HG03039 (cell line): ENCODE data around the gene KDM8.
"Not testable (repeated sequence)": the region's sequence is repeated elsewhere in the genome, so short reads cannot be mapped to it uniquely, and the experiment has no call there.

Experiments
- ATAC-seq: cut with Tn5 transposase; IDR thresholded peaks from one replicate; pipeline ENCODE4 v1.9.1; 2021; ENCODE audit warnings: mild to moderate bottlenecking, moderate library complexity; ENCODE audit not compliant: unreplicated experiment

KDM8 gene

DNA sequence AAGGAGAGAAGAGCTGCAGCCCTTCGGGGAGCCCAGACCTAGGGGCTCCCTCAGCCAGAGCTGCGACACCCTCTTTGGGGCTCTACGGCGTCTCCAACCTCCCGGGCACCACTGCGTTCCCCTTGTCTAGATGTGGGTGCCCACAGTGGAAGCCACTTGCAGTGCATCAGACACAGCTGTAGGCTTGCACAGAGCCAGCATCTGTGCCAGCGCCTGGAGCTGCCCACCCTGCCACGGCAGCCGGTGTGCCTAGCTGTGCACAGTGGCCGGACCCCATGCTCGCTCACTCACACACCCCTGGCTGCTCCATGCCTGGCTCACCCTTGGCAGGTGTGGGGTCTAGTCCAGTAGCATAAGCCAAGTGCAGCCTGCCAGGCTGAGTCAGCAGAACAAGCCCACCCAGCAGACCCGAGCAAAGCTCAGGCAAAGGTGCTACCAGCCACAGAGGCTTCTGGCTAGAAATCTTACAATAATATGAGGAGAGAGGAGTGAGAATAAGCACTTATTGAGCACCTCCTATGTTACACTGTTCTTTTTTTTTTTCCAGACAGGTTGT, 12.9 kb upstream of the KDM8 start:
- ATAC-seq, result no peak

DNA sequence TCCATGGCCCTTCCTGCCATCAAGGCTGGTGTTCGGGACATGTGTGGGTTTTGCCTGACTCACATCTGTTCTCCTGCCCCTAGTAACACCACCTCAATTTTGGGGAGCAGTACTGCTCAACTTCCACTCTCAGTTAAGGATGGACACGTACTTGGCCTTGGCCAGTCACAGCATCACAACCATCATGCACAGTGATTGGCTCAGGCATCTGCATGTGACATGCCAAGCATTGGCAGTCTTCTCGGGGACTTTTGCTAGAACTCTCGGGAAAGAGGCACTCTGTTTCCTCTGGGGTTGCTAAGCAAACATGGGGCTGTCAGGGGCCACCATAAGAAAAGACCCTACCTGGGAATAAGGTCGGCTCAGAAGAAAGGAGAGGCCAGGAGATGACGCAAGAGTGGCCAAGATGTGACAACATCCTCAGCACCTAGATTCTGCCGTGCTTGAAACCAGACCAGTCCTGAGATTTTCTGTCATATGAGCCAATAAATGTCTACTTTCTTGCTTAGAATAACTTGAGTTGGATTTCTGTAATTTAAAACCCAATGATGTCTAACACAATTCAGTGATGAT, 11.9 kb upstream of the KDM8 start:
- no peak for ATAC-seq

DNA sequence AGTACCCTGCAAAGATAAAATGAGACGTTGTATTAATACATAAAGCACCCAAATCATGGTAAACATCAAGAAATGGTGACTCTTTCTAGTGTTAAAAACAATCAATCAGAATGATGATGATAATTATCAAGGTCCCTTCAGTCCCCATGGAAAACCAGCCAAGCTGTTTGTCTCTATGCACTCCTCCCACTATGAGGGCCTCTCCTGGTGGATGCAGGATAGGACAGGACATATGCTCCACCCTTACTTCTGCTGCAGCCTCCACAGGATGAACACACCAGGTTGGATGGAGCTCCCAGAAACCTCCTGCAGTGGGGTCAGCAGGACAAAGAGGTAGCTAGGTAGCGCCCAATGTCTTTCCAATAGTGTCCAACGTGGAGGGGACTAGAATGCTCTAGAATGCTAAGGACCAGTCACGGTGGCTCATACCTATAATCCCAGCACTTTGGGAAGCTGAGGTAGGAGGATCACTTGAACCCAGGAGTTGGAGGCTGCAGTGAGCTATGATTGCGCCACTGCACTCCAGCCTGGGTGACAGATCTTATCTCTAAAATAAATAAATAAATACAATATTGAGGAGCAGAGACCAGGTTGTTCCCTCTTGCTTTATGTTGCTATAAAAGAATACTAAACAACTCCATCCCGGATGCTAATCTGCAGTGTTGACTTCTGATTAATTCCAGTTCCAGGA, 9.9 kb upstream of the KDM8 start:
- no peak for ATAC-seq

DNA sequence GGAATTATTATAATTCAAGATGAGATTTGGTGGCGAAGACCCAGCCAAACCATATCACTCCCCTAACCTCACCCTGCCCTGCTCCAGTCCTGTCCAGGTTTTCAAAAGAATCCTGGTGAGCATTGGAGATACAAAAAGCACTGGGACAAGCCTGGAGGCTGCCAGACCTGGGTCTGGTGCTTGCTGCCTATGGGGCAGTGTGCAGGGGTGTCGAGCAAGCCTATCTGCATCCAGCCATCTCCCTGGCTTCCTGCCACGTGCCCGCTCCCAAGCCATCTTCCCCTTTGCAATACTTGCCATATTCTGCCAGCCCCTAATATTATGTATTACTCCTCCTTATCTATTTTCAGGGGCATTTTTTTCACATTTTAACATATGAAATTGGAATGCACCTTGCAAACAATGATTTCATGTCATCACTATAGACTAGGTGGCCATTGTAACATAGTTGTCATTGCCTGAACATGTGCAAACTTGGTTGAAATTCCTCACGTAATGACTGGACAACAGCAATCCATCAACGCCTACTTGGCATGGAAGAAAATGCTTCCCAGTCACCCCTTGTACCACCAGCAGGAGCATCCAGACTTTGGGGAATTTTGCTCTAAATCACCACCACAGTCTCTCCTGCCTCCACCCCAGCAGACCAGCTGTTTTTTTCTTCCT, 8.1 kb upstream of the KDM8 start:
- ATAC-seq, result no peak

DNA sequence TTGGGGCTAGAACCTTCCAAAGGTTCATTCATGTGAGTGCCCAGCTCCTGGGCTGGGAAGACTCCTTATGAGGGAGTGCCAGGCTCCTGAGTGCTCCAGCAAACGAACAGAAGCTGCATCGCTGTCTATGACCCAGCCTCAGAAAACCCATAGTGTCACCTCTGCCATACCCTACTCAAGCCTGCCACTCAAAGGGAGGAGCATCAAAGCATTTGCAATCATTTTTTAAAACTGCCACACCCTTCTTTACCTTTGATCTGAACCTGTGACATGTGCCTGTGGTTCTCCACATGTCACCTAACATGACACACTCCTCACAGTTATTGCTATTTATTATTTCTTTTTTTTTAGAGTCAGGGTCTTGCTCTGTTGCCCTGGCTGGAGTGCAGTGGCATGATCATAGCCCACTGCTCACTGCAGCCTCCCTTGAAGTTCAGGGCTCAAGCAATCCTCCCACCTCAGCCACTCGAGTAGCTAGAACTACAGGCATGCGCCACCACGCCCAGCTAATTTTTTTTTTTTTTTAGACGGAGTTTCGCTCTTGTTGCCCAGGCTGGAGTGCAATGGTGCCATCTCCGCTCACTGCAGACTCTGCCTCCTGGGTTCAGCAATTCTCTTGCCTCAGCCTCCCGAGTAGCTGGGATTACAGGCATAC, 7.3 kb upstream of the KDM8 start:
- ATAC-seq, result no peak

DNA sequence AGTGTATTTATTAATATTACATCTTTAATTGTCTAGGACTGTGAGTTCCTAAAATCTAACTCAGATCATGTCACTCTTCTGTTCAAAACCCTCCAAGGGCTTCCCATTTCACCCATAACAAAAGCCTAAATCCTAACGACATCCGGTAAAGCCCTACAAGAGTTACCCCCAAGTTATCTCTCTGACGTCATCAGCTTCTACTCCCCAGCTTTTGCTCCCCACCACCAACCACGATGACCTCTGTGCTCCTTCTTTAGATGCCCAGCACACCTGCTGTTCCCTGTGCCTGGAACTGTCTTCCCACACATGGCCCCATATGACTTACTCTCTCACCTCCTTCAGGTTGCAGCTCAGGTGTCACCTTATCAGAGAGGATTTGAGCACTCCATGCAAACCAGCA, 6.3 kb upstream of the KDM8 start:
- no peak for ATAC-seq

DNA sequence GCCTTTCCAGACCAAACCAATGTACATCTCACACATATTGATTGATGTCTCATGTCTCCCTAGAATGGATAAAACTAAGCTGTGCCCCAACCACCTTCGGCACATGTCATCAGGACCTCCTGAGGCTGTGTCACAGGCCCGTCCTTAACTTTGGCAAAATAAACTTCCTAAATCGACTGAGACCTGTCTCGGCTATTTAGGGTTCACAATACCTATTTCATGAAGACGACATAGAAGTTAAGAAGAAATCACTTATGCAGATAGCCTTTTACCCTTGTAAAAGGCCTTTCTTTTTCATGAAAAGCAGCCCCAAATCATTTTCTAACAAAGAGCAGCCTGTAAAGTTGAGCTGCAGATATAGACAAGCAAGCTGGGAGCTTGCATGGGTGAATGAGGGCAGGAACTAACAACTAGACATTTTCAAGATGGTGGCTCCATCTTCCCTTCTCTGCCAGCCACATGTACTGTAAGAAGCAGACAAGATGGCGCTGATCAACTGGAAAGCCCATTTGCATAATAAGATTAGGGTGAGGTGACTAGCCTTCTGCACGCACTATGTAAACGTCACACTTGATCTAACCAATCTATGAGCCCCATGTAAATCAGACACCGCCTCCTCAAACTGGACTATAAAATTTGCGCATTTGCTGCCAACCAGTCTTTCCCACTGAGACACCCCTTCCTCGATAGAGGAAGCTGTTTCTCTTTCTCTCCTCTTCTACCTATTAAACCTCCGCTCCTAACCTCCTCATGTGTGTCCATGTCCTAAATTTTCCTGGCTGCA, 4.7 kb upstream of the KDM8 start:
- ATAC-seq, result no peak

DNA sequence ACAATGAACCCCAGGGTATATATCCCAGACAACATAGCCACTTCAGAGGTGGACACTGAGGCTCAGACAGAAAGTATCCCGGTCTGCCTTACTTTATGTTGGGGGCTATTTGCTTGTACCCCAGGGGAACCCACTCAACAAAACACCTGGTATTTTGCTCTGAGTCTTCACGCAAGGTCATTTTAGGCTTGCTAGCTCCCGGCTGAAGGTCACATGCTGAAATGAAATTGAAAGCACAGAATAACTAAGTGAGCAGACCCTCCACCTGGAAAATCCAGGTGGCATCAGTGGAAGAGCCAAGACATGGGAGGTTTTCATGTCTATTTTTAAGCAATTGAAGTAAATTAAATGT, 4.1 kb upstream of the KDM8 start:
- no peak for ATAC-seq

DNA sequence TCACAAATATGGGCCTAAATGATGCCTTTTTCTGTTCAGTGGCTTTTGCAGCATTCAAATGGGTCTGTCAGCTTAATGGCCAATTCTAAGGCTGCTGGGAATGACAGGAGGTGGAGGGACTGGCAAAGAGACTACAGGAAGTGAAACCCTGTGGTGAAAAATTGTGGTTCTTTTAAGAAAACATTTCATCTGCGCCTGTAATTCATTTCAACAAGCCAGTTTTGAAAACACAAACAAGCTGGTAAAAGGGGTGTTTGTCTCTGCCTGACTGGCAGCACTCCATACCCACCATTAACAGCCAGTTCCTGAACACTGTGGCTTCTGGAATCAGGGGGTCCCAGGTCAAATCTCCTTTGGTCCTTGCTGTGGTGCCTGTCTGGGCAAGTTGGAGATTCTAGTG, 3.6 kb upstream of the KDM8 start:
- ATAC-seq, result no peak

DNA sequence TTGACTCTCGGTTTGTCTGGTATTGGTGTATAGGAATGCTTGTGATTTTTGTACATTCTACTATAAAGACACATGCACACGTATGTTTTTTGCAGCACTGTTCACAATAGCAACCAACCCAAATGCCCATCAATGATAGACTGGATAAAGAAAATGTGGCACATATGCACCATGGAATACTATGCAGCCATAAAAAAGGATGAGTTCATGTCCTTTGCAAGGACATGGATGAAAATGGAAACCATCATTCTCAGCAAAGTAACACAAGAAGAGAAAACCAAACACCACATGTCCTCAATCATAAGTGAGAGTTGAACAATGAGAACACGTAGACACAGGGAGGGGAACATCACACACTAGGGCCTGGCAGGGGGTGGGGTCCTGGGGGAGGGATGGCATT, 2.4 kb upstream of the KDM8 start:
- ATAC-seq, result not testable (repeated sequence)

DNA sequence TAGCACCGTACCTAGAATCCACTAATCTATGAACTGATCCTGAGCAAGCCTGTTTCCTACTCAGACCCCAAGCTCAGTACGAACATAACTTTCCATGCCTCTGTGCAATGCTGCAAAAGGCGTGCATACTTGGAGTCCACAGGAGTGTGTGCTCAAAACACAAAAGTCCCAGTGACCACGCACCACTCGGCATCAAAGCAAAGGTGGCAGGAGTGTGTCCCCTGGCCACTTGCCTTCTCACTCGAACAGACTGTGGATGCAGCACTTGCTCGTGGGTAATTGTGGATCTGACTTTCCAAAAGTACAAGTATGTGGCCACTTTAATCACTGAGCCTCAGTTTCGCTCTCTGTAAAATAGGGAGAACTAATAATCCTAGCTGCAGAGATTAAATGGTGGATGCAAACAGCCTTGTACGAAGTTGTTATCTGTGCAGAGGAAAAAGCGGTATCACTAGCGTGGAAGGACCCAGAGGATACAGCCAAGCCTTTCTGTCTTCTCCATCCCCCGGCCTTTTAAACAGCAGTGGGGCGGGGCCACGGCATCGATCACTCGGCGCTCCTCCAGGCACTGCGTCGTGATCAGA, 311 bp upstream of the KDM8 start:
- peak; percentile 57 for ATAC-seq

DNA sequence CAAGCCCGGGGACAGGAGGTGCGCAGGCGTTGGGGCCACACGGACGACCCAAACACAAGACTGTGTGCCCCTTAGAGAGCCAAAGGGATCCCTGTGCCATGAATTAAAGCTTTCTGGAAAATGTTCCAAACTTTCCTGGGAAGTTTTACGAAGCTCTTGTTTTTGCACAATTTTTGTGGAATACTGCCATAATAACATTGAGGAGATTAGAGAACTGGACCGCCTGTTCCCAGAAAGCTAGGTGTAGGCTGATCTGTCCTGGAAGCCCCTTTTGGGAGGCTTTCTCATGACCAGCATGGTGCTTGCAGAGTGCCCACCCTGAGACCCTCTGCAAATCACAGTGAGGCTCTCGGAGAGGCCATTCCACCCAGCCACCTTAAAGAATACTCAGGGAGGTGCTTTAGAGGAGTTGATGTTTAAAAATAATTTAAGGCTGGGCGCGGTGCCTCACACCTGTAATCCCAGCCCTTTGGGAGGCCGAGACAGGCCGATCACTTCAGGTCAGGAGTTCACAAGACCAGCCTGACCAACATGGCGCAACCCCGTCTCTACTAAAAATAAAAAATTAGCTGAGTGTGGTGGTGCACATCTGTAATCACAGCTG, 1.1 kb downstream of the KDM8 start:
- ATAC-seq, result no peak

DNA sequence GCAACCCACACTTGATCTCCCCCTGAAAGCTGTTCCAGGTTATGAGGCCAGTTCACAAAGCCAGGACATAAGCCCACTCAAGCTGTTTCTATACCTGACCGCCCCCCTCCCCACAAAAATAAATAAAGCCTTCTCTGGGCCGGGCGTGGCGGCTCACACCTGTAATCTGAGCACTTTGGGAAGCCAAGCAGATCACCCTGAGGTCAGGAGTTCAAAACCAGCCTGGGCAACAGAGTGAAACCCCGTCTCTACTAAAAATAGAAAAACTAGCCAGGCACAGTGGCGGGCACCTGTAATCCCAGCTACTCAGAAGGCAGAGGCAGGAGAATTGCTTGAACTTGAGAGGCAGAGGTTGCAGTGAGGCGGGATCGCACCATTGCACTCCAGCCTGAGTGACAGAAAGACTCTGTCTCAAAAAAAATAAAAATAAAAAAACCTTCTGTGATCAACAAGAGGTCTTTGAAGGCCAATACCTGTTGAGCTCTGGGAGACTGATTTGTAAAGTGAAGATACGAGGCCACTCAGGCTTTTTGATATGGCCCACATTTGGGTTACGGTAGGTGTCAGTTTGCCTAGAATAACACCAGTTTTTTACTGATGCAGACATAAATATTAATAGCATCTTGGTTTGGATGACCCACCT, 2.2 kb downstream of the KDM8 start:
- no peak for ATAC-seq

DNA sequence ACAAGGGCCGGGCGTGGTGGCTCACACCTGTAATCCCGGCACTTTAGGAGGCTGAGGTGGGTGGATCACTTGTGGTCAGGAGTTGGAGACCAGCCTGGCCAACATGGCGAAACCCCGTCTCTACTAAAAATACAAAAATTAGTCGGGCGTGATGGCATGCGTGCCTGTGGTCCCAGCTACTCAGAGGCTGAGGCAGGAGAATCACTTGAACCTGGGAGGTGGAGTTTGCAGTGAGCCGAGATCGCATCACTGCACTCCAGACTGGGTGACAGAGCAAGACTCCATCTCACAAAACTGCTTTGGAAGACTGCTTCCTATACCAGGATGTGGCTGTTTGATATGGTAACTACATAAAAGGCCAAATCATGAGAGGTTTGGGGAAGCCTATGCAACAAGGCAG, 3.8 kb downstream of the KDM8 start:
- not testable (repeated sequence) for ATAC-seq

DNA sequence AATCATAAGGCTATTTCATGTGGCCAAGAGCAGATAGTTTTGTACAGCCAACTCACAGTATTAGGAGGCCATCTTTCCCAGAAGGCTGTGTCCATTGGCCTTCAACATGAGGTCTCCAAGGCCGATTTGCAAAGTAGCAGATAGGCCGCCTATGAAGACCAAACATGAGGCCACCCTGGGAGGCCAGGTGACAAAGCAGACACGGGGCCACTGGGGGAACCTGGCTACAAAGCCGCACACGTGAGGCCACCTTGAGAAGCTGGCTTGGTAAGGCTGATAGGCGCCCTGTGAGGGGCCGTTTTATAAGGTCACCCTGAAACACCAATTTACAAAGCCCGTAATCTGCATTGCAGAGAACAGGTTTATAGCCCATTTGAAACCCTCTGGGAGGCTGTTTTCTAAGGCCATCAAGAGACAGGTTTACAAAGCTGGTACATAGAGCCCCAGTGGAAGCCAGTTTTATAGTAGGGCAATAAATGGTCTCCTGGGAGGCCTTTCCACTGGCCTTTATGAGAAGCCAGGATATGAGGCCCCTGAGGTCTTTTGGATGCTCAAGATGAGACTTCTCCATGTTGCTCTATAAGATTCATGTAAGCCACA, 4.9 kb downstream of the KDM8 start:
- ATAC-seq, result no peak

DNA sequence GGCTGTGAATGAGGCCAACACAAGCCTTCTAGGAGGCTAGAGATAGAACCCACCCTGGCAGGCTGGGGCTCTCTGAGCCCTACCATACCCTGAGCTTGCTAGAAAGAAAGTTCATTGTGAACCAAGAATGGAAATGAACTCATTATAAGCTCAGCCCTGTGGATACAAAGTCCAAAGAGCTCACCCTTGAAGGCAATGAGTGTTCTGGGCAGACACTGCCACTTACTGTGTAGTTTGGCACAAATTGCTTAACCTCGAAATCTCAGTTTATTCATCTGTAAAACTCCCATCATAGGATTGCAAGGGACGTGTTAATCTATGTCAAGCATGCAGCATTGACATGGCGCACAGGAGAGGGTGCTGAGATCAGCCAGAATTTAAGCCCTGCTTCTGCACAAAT, 5.5 kb downstream of the KDM8 start:
- no peak for ATAC-seq

DNA sequence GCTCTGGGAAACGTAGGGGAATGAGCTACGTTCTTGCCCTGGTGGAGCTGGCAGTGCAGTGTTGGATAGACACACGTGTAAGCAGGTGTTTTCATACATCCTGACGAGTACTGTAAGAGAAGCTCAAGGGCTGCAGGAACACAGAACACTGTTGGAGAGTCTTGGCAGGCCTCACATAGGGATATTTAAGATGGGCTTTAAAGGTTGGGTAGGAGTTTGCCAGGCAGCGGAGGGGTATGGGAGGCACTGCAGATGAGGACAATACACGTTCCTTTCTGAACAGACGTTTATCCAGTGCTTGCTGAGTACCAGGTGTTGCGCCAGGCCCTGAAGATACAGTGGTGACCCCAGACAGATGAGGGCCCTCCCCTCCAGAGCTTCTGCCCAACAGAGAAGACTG, 6.3 kb downstream of the KDM8 start:
- ATAC-seq, result no peak

DNA sequence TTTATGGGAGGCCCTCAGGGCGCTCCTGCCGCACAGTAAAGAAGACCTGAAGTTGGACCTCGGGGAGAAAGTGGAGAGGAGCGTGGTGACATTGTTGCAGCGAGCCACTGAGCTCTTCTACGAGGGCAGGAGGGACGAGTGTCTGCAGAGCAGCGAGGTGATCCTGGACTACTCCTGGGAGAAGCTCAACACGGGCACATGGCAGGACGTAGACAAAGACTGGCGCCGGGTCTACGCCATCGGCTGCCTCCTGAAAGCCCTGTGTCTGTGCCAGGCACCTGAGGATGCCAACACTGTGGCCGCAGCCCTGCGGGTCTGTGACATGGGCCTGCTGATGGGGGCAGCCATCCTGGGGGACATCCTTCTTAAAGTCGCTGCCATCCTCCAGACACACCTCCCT, 6.8 kb downstream of the KDM8 start:
- no peak for ATAC-seq

DNA sequence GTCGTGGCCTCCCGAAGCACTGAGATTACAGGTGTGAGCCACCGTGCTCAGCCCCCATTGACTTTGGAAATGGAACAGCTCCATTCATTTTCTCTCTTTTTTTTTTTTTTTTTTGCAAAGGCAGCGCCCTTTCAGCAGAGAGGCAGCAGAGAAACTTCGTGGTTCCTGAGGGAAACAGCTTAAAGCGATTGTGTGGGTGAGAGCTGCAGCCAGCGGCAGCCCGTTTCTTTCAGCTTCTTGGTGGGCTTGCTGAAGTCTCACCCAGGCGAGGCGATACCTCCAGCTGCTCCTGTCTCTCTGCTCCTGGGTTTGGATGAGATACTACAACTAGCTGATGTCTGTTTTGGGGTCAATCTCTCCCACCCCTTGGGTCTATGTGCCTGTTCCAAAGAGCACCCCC, 7.7 kb downstream of the KDM8 start:
- no peak for ATAC-seq
